GM19328 (cell line): Measurements from ENCODE around the gene HIPK2.
A peak's percentile ranks its signal among the peaks of the same experiment; 100 is the strongest.

Source experiments
- ATAC-seq: cut with Tn5 transposase; IDR thresholded peaks from one replicate; pipeline ENCODE4 v1.9.1; 2021; ENCODE audit warnings: mild to moderate bottlenecking, moderate library complexity; ENCODE audit not compliant: unreplicated experiment

The HIPK2 gene

GRCh38 chr7:139658296-139658695, 119.5 kb downstream of the HIPK2 start:
- no peak for ATAC-seq

- ATAC-seq = no peak
Observed at GRCh38 chr7:139657725-139658124, 120.1 kb downstream of the HIPK2 start.

GRCh38 chr7:139656387-139656786, 121.4 kb downstream of the HIPK2 start:
- ATAC-seq = no peak

- ATAC-seq = no peak
Observed at GRCh38 chr7:139655305-139655704, 122.5 kb downstream of the HIPK2 start.

GRCh38 chr7:139654276-139655181, 123.3 kb downstream of the HIPK2 start:
- no peak for ATAC-seq

GRCh38 chr7:139651914-139652313, 125.9 kb downstream of the HIPK2 start:
- ATAC-seq = no peak

- no peak for ATAC-seq
Observed at GRCh38 chr7:139651308-139651707, 126.5 kb downstream of the HIPK2 start.

- no peak for ATAC-seq
Observed at GRCh38 chr7:139650429-139651100, 127.2 kb downstream of the HIPK2 start.

GRCh38 chr7:139648941-139649425, 128.8 kb downstream of the HIPK2 start:
- peak; percentile 85 for ATAC-seq

GRCh38 chr7:139648391-139648861, 129.4 kb downstream of the HIPK2 start:
- no peak for ATAC-seq

GRCh38 chr7:139647814-139648390, 129.9 kb downstream of the HIPK2 start:
- ATAC-seq = no peak

GRCh38 chr7:139647085-139647484, 130.7 kb downstream of the HIPK2 start:
- ATAC-seq = no peak

- ATAC-seq = no peak
Observed at GRCh38 chr7:139646566-139646965, 131.2 kb downstream of the HIPK2 start.

GRCh38 chr7:139645572-139646523, 131.9 kb downstream of the HIPK2 start:
- ATAC-seq = no peak

GRCh38 chr7:139643951-139644585, 133.7 kb downstream of the HIPK2 start:
- no peak for ATAC-seq

- ATAC-seq = no peak
Observed at GRCh38 chr7:139642283-139642682, 135.5 kb downstream of the HIPK2 start.

- ATAC-seq = no peak
Observed at GRCh38 chr7:139641337-139641992, 136.3 kb downstream of the HIPK2 start.

- no peak for ATAC-seq
Observed at GRCh38 chr7:139640681-139641080, 137.1 kb downstream of the HIPK2 start.

GRCh38 chr7:139639563-139639962, 138.2 kb downstream of the HIPK2 start:
- no peak for ATAC-seq
